ENCODE measurements around the gene NCK2. TPM values are rescaled to one million over a fixed set of nuclear protein-coding genes. Genes with fewer than 3 reads are reported as not detected.

NCK2 gene
- total and polyA plus RNA-seq, 2 of the 4 experiments (the other 2 are of a cell fraction) = 15.8 to 22.2 TPM

- WGBS, 2 experiments (ENCODE audit: extremely low coverage in 2 of 2, insufficient read length in 1 of 2) = 100% methylated on average over 1 of the region's 4 CpGs; no CpG with 5 or more reads in 1 of the 2 experiments
- no TSS peak for BruUV-seq (replicated peaks)
- H2BK20ac ChIP-seq (ENCODE audit: low read depth, low read length) = no peak overlapping the region
- intact Hi-C loops (cut with micrococcal nuclease) (no loop called here), in situ Hi-C loops (cut with MboI; ENCODE audit: low sequenced_read_pairs) (no loop called here), dilution Hi-C loops (cut with HindIII; ENCODE audit: low sequenced_read_pairs, unreplicated experiment) (no loop called here)
- H2BK120ac ChIP-seq (ENCODE audit: low read depth, low read length) = no peak overlapping the region
- ChIA-PET POLR2A (ENCODE audit: unreplicated experiment) (no interaction called here), CTCF (no interaction called here)
- no peak overlapping the region for H4K5ac ChIP-seq (ENCODE audit: low read depth, low read length)
- no peak overlapping the region for H2AK9ac ChIP-seq (replicated peaks; ENCODE audit: low read depth, low read length, poor library complexity)
- no peak overlapping the region for H3K14ac ChIP-seq (replicated peaks; ENCODE audit: low read depth, low read length)
- no peak overlapping the region for H3K23ac ChIP-seq (ENCODE audit: low read depth, low read length)
- H4K8ac ChIP-seq (ENCODE audit: low read depth in 2 of 2, low read length in 2 of 2) = no peak overlapping the region
- H3K9me3 ChIP-seq (ENCODE audit: control insufficient read depth, insufficient read depth, low read length) = no peaks in the 10 kb centered on the region
- no peak overlapping the region for H3K9ac ChIP-seq (ENCODE audit: low read depth, low read length)
- H2AFZ ChIP-seq (replicated peaks; ENCODE audit: low read length, poor library complexity) = no peak overlapping the region
- H4K91ac ChIP-seq (ENCODE audit: insufficient read depth, low read depth, low read length) = no peak overlapping the region
- H3K27me3 ChIP-seq (ENCODE audit: control insufficient read depth, insufficient read depth, low read length) = no peaks in the 10 kb centered on the region
- H3K27ac ChIP-seq (ENCODE audit: insufficient read depth, low read length) = no peak overlapping the region
- peaks cover 10% of the 10 kb centered on the region for H3K4me1 ChIP-seq (ENCODE audit: control insufficient read depth, insufficient read depth, low read length)
- ATAC-seq (ENCODE audit: low read depth) (no peak), DNase-seq (no peak)
- no peak overlapping the region for H3K4me2 ChIP-seq (ENCODE audit: low read depth, low read length)
- peaks cover 45 to 62% of the 10 kb centered on the region in 2 experiments for H3K79me1 ChIP-seq (ENCODE audit: low read depth in 1 of 2, low read length in 2 of 2)
- no peaks in the 10 kb centered on the region; the same call in 1 of the 2 replicates for H3K36me3 ChIP-seq (ENCODE audit: control insufficient read depth, insufficient read depth, low read length)
- peaks cover 18% of the 10 kb centered on the region for H3K9me1 ChIP-seq (ENCODE audit: insufficient read depth, low read length)
- peaks cover 61% of the 10 kb centered on the region for H4K20me1 ChIP-seq (ENCODE audit: insufficient read depth, low read length)
- H2BK15ac ChIP-seq (ENCODE audit: low read depth, low read length) = no peak overlapping the region
- no peak overlapping the region for H3K4ac ChIP-seq (ENCODE audit: low read depth, low read length)
- no peak overlapping the region for H3K56ac ChIP-seq (ENCODE audit: extremely low read depth, insufficient read depth, low read length)
- H3K4me3 ChIP-seq (ENCODE audit: insufficient read depth, low read depth, low read length) = no peak overlapping the region
- H2AK5ac ChIP-seq (ENCODE audit: low read depth, low read length) = no peak overlapping the region
- no peak overlapping the region for H2BK5ac ChIP-seq (ENCODE audit: low read depth, low read length, poor library complexity, severe bottlenecking)
- no peak overlapping the region for H3K18ac ChIP-seq (ENCODE audit: low read depth, low read length)
- TF ChIP-seq USF2 (IDR thresholded peaks at IDR 0.05; ENCODE audit: low read depth, low read length) (no peak), CEBPB (IDR thresholded peaks at IDR 0.05; ENCODE audit: low read depth, low read length) (no peak), RFX5 (IDR thresholded peaks at IDR 0.05; ENCODE audit: low read depth, low read length) (no peak), ELK1 (IDR thresholded peaks at IDR 0.05; ENCODE audit: borderline replicate concordance, low read depth, low read length) (no peak), MAZ (IDR thresholded peaks at IDR 0.05; ENCODE audit: borderline replicate concordance, low read depth, low read length) (no peak), RCOR1 (IDR thresholded peaks at IDR 0.05; ENCODE audit: insufficient replicate concordance, low read length) (no peak), FOS (IDR thresholded peaks at IDR 0.05; ENCODE audit: low read depth, low read length) (no peak), POLR2A (IDR thresholded peaks at IDR 0.05; ENCODE audit: low read depth, low read length) (no peak), NFE2L2 (IDR thresholded peaks at IDR 0.05; ENCODE audit: low read depth, low read length) (no peak), CHD1 (IDR thresholded peaks at IDR 0.05; ENCODE audit: low read depth, low read length) (no peak)
These were observed 64.4 kb downstream of the NCK2 start for GRCh38 chr2:105809097-105809473.

All from IMR-90 (cell line).